Osteoblast (primary cell): ENCODE data around the gene GNE. TPM values are rescaled to one million over a fixed set of nuclear protein-coding genes. Genes with fewer than 3 reads are reported as not detected.

Experiments
- DNase-seq: peaks from one replicate; pipeline ENCODE4 v3.0.0; 2011; ENCODE audit warnings: low spot score, mixed read lengths; ENCODE audit not compliant: insufficient read length; ENCODE audit errors: missing footprints
- H2AFZ ChIP-seq: 2 replicates; pipeline ENCODE4 v1.6.0; 2011; ENCODE audit warnings: mild to moderate bottlenecking, low read length
- H3K27ac ChIP-seq: 2 replicates; pipeline ENCODE4 v1.5.1; 2011; ENCODE audit warnings: mild to moderate bottlenecking, low read depth, low read length, moderate library complexity
- H3K27me3 ChIP-seq: 2 replicates; pipeline ENCODE4 v1.6.0; 2012; ENCODE audit warnings: mild to moderate bottlenecking, control low read depth, inconsistent platforms, low read length, moderate library complexity; ENCODE audit not compliant: insufficient read depth
- H3K36me3 ChIP-seq: 2 replicates; pipeline ENCODE4 v1.5.1; 2011; ENCODE audit warnings: mild to moderate bottlenecking, low read length, control low read depth, moderate library complexity; ENCODE audit not compliant: insufficient read depth
- H3K4me1 ChIP-seq: 2 replicates; pipeline ENCODE4 v1.5.1; 2011; ENCODE audit warnings: mild to moderate bottlenecking, low read length, control low read depth, moderate library complexity; ENCODE audit not compliant: insufficient read depth
- H3K4me2 ChIP-seq: 2 replicates; pipeline ENCODE4 v1.6.0; 2011; ENCODE audit warnings: mild to moderate bottlenecking, low read length; ENCODE audit not compliant: insufficient read depth
- H3K4me3 ChIP-seq: fragments of 200-600 bp; sonication (generic); 3 replicates; pipeline ENCODE4 v1.5.1; 2012; ENCODE audit warnings: mild to moderate bottlenecking, low read length, inconsistent platforms; ENCODE audit not compliant: insufficient read depth
- H3K79me2 ChIP-seq: 2 replicates; pipeline ENCODE4 v1.6.0; 2012; ENCODE audit warnings: mild to moderate bottlenecking, low read length, control low read depth, inconsistent platforms; ENCODE audit not compliant: insufficient read depth
- H3K9me3 ChIP-seq: 2 replicates; pipeline ENCODE4 v1.5.1; 2011; ENCODE audit warnings: low read depth, low read length, control low read depth
- H4K20me1 ChIP-seq: 2 replicates; pipeline ENCODE4 v1.6.0; 2012; ENCODE audit warnings: mild to moderate bottlenecking, low read length, control low read depth; ENCODE audit not compliant: insufficient read depth
- total RNA-seq: library from RNA; depleted of rRNA; stranded (reverse); fragments of >200 nt; gene quantifications from 2 replicates; pipeline ENCODE4 v1.2.3, GENCODE V29; 2012
- TF ChIP-seq, protein P1 (sequence below): IDR thresholded peaks from 2 replicates; pipeline ENCODE4 v1.5.1; 2011; ENCODE audit warnings: mild to moderate bottlenecking, low read depth, low read length, moderate library complexity; ENCODE audit errors: extremely low read depth

The GNE gene
- total RNA-seq, 1 donor: 25.3 TPM

DNA sequence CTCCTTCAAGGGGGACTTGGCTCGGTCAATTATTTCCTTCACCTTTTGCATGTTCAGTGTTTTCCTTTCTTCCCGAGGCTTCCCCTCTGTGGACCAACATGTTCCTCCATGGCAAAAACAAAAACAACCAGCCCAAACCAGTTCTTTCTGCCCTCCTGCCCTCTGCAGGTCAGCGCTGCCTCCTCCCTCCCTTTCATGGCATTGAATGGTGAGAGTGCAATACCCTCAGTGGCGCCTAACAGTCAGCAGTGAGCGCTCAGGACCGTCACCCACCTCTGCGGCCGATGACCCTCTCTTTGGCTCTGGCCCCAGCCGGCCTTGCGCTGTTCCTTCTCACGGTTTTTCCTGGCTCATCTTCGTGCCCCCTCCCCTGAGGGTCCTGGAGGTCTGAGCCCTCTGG is 34.4 kb upstream of the GNE start:
- no peak overlapping the region for H2AFZ ChIP-seq
- no peaks in the 10 kb centered on the region for H3K9me3 ChIP-seq
- no peak overlapping the region for H3K4me2 ChIP-seq
- TF ChIP-seq, protein P1, sequence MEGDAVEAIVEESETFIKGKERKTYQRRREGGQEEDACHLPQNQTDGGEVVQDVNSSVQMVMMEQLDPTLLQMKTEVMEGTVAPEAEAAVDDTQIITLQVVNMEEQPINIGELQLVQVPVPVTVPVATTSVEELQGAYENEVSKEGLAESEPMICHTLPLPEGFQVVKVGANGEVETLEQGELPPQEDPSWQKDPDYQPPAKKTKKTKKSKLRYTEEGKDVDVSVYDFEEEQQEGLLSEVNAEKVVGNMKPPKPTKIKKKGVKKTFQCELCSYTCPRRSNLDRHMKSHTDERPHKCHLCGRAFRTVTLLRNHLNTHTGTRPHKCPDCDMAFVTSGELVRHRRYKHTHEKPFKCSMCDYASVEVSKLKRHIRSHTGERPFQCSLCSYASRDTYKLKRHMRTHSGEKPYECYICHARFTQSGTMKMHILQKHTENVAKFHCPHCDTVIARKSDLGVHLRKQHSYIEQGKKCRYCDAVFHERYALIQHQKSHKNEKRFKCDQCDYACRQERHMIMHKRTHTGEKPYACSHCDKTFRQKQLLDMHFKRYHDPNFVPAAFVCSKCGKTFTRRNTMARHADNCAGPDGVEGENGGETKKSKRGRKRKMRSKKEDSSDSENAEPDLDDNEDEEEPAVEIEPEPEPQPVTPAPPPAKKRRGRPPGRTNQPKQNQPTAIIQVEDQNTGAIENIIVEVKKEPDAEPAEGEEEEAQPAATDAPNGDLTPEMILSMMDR: no peak
- H3K27ac ChIP-seq: no peak overlapping the region
- no peaks in the 10 kb centered on the region for H3K4me1 ChIP-seq
- no peaks in the 10 kb centered on the region for H4K20me1 ChIP-seq
- no peaks in the 10 kb centered on the region for H3K36me3 ChIP-seq
- H3K27me3 ChIP-seq: no peaks in the 10 kb centered on the region
- H3K4me3 ChIP-seq: no peak overlapping the region
- no peaks in the 10 kb centered on the region for H3K79me2 ChIP-seq
- no peak for DNase-seq

DNA sequence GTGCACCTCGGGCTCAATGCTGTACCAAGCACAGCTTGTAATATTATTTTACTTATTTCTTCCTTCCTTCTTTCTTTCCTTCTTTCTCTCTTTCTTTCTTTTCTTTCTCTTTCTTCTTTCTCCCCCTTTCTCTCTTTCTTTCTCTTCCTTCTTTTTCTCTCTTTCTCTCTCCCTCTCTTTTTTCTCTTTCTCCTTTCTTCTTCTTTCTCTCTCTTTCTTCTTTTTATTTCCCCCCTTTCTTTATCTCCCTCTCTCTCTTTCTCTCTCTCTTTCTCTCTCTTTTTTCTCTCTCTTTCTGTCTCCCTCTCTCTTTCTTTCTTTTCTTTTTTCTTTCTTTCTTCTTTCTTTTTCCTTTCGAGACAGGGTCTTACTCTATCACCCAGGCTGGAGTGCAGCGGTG is 32.7 kb upstream of the GNE start:
- Histone ChIP-seq H3K4me1 (no peaks in the 10 kb centered on the region), H3K36me3 (no peaks in the 10 kb centered on the region), H3K4me3 (no peak overlapping the region), H3K9me3 (no peaks in the 10 kb centered on the region), H3K79me2 (no peaks in the 10 kb centered on the region), H3K27me3 (no peaks in the 10 kb centered on the region), H3K27ac (no peak overlapping the region), H4K20me1 (no peaks in the 10 kb centered on the region), H2AFZ (no peak overlapping the region), H3K4me2 (no peak overlapping the region)
- DNase-seq: no peak
- TF ChIP-seq, protein P1: no peak

DNA sequence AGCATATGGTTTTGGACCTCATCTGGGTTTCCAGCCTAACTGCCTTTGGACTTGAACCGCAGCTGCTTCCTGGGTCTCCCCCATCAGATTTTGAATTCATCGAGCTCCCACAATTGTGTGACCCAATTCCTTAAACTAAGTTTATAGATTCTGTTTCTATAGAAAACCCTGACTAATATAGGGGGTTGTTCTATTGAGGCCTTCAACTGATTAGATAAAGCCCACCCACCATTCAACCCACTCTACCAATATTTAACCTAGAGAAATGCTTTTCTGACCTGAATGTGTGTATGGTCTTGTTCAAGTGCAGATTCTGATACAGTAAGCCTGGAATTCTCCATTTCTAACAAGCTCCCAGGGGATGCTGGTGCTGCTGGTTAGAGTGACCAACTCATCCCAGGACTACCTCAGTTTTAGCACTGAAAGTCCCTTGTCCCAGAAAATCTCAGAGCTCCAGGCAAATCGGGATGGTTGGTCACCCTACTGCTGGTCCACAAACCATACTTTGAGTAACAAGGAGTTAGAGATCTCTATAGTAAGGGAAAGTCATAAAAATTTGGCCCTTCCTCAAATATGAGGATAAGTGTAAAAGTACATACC is 31.7 kb upstream of the GNE start:
- H3K9me3 ChIP-seq: no peaks in the 10 kb centered on the region
- H3K36me3 ChIP-seq: no peaks in the 10 kb centered on the region
- no peaks in the 10 kb centered on the region for H3K4me1 ChIP-seq
- no peak overlapping the region for H2AFZ ChIP-seq
- H3K4me3 ChIP-seq: no peak overlapping the region
- H4K20me1 ChIP-seq: no peaks in the 10 kb centered on the region
- H3K4me2 ChIP-seq: no peak overlapping the region
- no peak for DNase-seq
- H3K27ac ChIP-seq: no peak overlapping the region
- TF ChIP-seq, protein P1: no peak
- H3K79me2 ChIP-seq: no peaks in the 10 kb centered on the region
- no peaks in the 10 kb centered on the region for H3K27me3 ChIP-seq

DNA sequence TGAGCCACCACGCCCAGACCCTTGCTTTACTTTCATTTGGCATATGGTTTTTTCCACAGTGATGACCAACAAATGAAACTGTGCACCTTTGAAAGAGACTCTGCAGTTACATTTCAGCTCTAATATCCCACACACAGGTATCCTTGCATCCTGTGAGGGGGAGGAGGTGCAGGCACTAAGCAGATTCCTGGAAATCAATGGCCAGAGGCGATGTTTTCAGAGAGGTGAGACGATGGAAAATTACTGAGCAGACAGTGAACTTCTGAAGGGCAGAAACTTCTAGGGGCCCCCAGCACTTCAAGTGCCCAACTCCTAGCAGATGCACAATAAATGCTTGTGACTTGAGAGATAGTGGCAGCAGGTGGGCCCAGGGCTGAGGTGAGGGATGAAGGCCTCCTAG is 29.8 kb upstream of the GNE start:
- H3K4me3 ChIP-seq: no peak overlapping the region
- H3K4me2 ChIP-seq: no peak overlapping the region
- H3K27me3 ChIP-seq: no peaks in the 10 kb centered on the region
- TF ChIP-seq, protein P1: no peak
- H2AFZ ChIP-seq: no peak overlapping the region
- no peak for DNase-seq
- H3K36me3 ChIP-seq: no peaks in the 10 kb centered on the region
- H3K27ac ChIP-seq: no peak overlapping the region
- H3K4me1 ChIP-seq: no peaks in the 10 kb centered on the region
- no peaks in the 10 kb centered on the region for H3K9me3 ChIP-seq
- H4K20me1 ChIP-seq: no peaks in the 10 kb centered on the region
- no peaks in the 10 kb centered on the region for H3K79me2 ChIP-seq
